Ovary (tissue), 3 donors: ENCODE results near the gene SLC45A3.

Source experiments
- CTCF ChIP-seq, 3 donors: fragments of 450-650 bp in 2 of 3; fragments of 200-600 bp in 1 of 3; IDR thresholded peaks; one replicate each; pipeline versions ENCODE4 v1.5.1 to v1.8.0; 2016 to 2022; ENCODE audit warnings: antibody characterized with exemption in 3 of 3, mild to moderate bottlenecking in 1 of 3
- POLR2A ChIP-seq: fragments of 450-650 bp; IDR thresholded peaks from one replicate; pipeline ENCODE4 v1.6.1; 2017; ENCODE audit warnings: antibody characterized with exemption, mild to moderate bottlenecking, moderate library complexity
- donor health status: DM: no; HTN: no; CAD: no.

DNA sequence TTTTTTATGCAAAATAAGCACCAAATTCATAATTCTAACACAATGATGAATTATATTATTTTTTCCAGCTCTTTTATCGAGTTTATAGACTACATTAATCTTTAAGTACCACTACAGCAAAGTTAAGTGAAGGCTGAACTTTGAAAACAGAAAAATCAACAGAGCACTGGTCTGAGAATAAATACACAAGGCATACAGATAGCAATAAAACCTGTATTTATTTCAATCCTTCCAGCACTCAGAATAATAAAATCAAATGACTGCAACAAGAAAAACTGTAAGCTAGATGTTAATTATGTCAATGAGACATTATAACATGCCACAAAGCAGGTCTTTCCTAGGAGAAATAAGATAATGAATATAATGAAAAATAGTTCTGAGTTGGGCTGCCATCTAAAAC, 45.2 kb upstream of the SLC45A3 start:
- TF ChIP-seq CTCF (IDR thresholded peaks at IDR 0.05), result no peak
- TF ChIP-seq POLR2A, result no peak
